Measurements from ENCODE around the gene LRBA. TPM values are rescaled to one million over a fixed set of nuclear protein-coding genes. Genes with fewer than 3 reads are reported as not detected.

Gene LRBA
- polyA plus RNA-seq, 2 of the 4 experiments (the other 2 are of a cell fraction): 10.7 to 25.1 TPM

DNA sequence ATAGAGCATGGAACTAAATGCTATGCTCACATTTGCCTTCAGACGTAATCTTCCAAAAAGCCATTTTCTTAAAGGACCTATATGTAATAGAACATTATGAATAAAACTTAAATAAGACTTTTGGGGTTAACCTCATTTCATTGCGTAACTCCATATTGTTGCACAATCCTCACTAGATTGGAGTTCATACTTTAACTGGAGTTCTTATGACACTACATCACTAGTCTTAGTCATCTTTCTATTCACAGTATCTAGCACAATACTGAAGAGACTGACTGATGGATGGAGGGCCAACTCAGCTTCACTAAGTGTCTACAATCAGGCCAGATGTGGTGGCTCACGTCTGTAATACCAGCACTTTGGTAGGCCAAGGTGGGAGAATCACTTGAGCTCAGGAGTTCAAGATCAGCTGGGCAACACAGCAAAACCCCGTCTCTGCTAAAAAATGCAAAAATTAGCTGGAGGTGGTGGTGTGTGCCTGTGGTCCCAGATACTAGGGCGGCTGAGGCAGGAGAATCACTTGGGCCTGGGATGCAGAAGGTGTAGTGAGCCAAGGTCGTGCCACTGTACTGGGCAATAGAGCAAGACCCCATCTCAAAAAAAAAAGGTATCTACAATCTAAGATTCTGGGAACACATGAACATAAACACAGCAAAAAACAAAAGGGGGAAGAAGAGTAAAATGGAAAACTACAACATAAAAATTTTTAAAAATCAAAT lies 513.9 kb downstream of the LRBA start (continued):
- TF ChIP-seq CTCF (IDR thresholded peaks at IDR 0.05) (no peak), ZNF302 (CRISPR knock-in tag; IDR thresholded peaks at IDR 0.05) (no peak), SREBF2 (IDR thresholded peaks at IDR 0.05) (no peak), FOXS1 (CRISPR knock-in tag; IDR thresholded peaks at IDR 0.05) (no peak), EHF (CRISPR knock-in tag; IDR thresholded peaks at IDR 0.05) (no peak), USF2 (IDR thresholded peaks at IDR 0.05) (no peak), NFE2L2 (conservative IDR thresholded peaks at IDR 0.05; ENCODE audit: low read length) (no peak), HOXB5 (CRISPR knock-in tag; IDR thresholded peaks at IDR 0.05) (no peak), CBX2 (IDR thresholded peaks at IDR 0.05; ENCODE audit: borderline replicate concordance, low read depth) (no peak), HMGXB4 (CRISPR knock-in tag; IDR thresholded peaks at IDR 0.05; ENCODE audit: borderline replicate concordance) (no peak), CEBPB (IDR thresholded peaks at IDR 0.05) (peak; percentile 96), JUNB (IDR thresholded peaks at IDR 0.05) (peak; percentile 45; the same call in 1 of the 2 replicates), FOSL2 (IDR thresholded peaks at IDR 0.05) (no peak), FOSL2 (CRISPR knock-in tag; IDR thresholded peaks at IDR 0.05) (no peak)

DNA sequence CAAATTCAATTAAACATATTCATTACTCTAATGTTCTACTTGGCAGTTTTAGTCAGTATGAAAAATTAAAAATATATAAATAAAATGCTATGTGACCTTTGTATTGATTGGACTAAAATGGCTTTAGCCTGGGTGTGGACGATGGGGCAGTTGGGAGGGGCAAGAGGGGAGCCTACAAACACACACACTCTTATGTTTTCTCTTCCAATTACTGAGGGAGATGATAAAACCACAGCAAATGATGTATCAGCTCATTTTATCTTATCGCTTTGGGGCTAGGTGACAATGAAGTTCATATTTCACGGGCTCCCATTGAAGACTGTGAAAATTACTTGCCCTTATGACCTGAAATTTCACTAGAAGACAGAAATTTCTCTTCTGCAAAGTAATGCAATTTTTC lies 517.5 kb downstream of the LRBA start:
- ChIA-PET POLR2A (no interaction called here), CTCF (no interaction called here)
- no peak for TF ChIP-seq EHF (CRISPR knock-in tag; IDR thresholded peaks at IDR 0.05)
- TF ChIP-seq, protein P1, sequence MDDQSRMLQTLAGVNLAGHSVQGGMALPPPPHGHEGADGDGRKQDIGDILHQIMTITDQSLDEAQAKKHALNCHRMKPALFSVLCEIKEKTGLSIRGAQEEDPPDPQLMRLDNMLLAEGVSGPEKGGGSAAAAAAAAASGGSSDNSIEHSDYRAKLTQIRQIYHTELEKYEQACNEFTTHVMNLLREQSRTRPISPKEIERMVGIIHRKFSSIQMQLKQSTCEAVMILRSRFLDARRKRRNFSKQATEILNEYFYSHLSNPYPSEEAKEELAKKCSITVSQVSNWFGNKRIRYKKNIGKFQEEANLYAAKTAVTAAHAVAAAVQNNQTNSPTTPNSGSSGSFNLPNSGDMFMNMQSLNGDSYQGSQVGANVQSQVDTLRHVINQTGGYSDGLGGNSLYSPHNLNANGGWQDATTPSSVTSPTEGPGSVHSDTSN (IDR thresholded peaks at IDR 0.05): no peak
- no peak for TF ChIP-seq GATA3 (IDR thresholded peaks at IDR 0.05; ENCODE audit: borderline replicate concordance)
- no peak for TF ChIP-seq RNF2 (IDR thresholded peaks at IDR 0.05; ENCODE audit: borderline replicate concordance, low read depth)
- no peak for TF ChIP-seq KDM1A (IDR thresholded peaks at IDR 0.05; ENCODE audit: low read depth)
- no peak for TF ChIP-seq POLR2A (IDR thresholded peaks at IDR 0.05; ENCODE audit: low read length)
- no peak for TF ChIP-seq CEBPB (IDR thresholded peaks at IDR 0.05)
- TF ChIP-seq HOXB13 (CRISPR knock-in tag; IDR thresholded peaks at IDR 0.05; ENCODE audit: low read depth): no peak
- no peak for TF ChIP-seq HDAC2 (IDR thresholded peaks at IDR 0.05)
- no peak for TF ChIP-seq CBX2 (IDR thresholded peaks at IDR 0.05; ENCODE audit: borderline replicate concordance, low read depth)
- no peak for TF ChIP-seq TP53 (CRISPR knock-in tag; IDR thresholded peaks at IDR 0.05)
- no peak for ATAC-seq
- no peak for DNase-seq (ENCODE audit: low read depth in 1 of 2, low spot score in 1 of 2)
- H3K27ac ChIP-seq: no peak overlapping the region
- WGBS (ENCODE audit: missing lambda C conversion rate): 88% methylated on average over 3 of the region's 3 CpGs
- peaks cover 16% of the 10 kb centered on the region for H3K4me1 ChIP-seq
- no peaks in the 10 kb centered on the region for H3K9me3 ChIP-seq
- no peak overlapping the region for H3K4me3 ChIP-seq
- no peak for FAIRE-seq
- no peak overlapping the region for H3K4me2 ChIP-seq

Measured in A549 (cell line).